Trophoblast cell (in vitro differentiated cells and primary cell): ENCODE measurements around the gene TTC32.
A peak's percentile ranks its signal among the peaks of the same experiment; 100 is the strongest.
"Not testable (repeated sequence)": the region's sequence is repeated elsewhere in the genome, so short reads cannot be mapped to it uniquely, and the experiment has no call there.

Experiments
- DNase-seq, 2 donors: peaks; one replicate each; pipeline ENCODE4 v3.0.0-alpha.2; 2016
- H2AFZ ChIP-seq: 2 replicates; pipeline ENCODE4 v1.6.1; 2013; ENCODE audit warnings: low read length, moderate library complexity, mild to moderate bottlenecking; ENCODE audit not compliant: insufficient read depth, poor library complexity
- H2AK5ac ChIP-seq: 2 replicates; pipeline ENCODE4 v1.6.1; 2013; ENCODE audit warnings: mild to moderate bottlenecking, low read length
- H2BK120ac ChIP-seq: 2 replicates; pipeline ENCODE4 v1.6.1; 2013; ENCODE audit warnings: low read length, mild to moderate bottlenecking, moderate library complexity; ENCODE audit not compliant: insufficient read depth, poor library complexity
- H2BK12ac ChIP-seq: 2 replicates; pipeline ENCODE4 v1.6.1; 2013; ENCODE audit warnings: mild to moderate bottlenecking, low read length, moderate library complexity
- H2BK5ac ChIP-seq: 2 replicates; pipeline ENCODE4 v1.6.1; 2013; ENCODE audit warnings: low read length, low read depth, moderate library complexity, mild to moderate bottlenecking; ENCODE audit not compliant: poor library complexity
- H3K14ac ChIP-seq: 2 replicates; pipeline ENCODE4 v1.6.1; 2013; ENCODE audit warnings: mild to moderate bottlenecking, low read length
- H3K18ac ChIP-seq: 2 replicates; pipeline ENCODE4 v1.6.1; 2013; ENCODE audit warnings: mild to moderate bottlenecking, low read length
- H3K23ac ChIP-seq: 2 replicates; pipeline ENCODE4 v1.6.1; 2013; ENCODE audit warnings: low read length
- H3K27ac ChIP-seq: 2 replicates; pipeline ENCODE4 v1.5.1; 2013; ENCODE audit warnings: low read depth, mild to moderate bottlenecking, inconsistent platforms, low read length, moderate library complexity
- H3K27me3 ChIP-seq: 2 replicates; pipeline ENCODE4 v1.6.1; 2013; ENCODE audit warnings: inconsistent platforms, mild to moderate bottlenecking, low read length, moderate library complexity; ENCODE audit not compliant: insufficient read depth
- H3K36me3 ChIP-seq, 2 experiments: 1 replicate in 1 of 2; 2 replicates in 1 of 2; pipeline ENCODE4 v1.6.1; 2013; ENCODE audit warnings: low read length in 2 of 2, mild to moderate bottlenecking in 2 of 2, moderate library complexity in 1 of 2; ENCODE audit not compliant: insufficient read depth in 2 of 2, control insufficient read depth in 1 of 2
- H3K4ac ChIP-seq: 2 replicates; pipeline ENCODE4 v1.6.1; 2013; ENCODE audit warnings: low read depth, mild to moderate bottlenecking, low read length, moderate library complexity
- H3K4me1 ChIP-seq, 2 experiments: 1 replicate in 1 of 2; 2 replicates in 1 of 2; pipeline ENCODE4 v1.6.1; 2013; ENCODE audit warnings: low read length in 2 of 2, mild to moderate bottlenecking in 2 of 2, moderate library complexity in 1 of 2; ENCODE audit not compliant: insufficient read depth in 2 of 2, control insufficient read depth in 1 of 2
- H3K4me2 ChIP-seq: 2 replicates; pipeline ENCODE4 v1.6.1; 2013; ENCODE audit warnings: inconsistent platforms, mild to moderate bottlenecking, low read length, moderate library complexity
- H3K4me3 ChIP-seq: 2 replicates; pipeline ENCODE4 v1.5.1; 2013; ENCODE audit warnings: mild to moderate bottlenecking, low read depth, low read length, inconsistent platforms
- H3K79me1 ChIP-seq: one replicate; pipeline ENCODE4 v1.6.1; 2013; ENCODE audit warnings: low read length
- H3K79me2 ChIP-seq: 2 replicates; pipeline ENCODE4 v1.6.1; 2013; ENCODE audit warnings: low read length, mild to moderate bottlenecking; ENCODE audit not compliant: control insufficient read depth, insufficient read depth, poor library complexity
- H3K9ac ChIP-seq: 2 replicates; pipeline ENCODE4 v1.6.1; 2013; ENCODE audit warnings: mild to moderate bottlenecking, low read length
- H3K9me3 ChIP-seq: 2 replicates; pipeline ENCODE4 v1.6.1; 2013; ENCODE audit warnings: low read depth, mild to moderate bottlenecking, control low read depth, inconsistent platforms, low read length; ENCODE audit not compliant: insufficient read depth
- H4K12ac ChIP-seq: 2 replicates; pipeline ENCODE4 v1.6.1; 2013; ENCODE audit warnings: low read depth, mild to moderate bottlenecking, low read length, moderate library complexity
- H4K8ac ChIP-seq: 2 replicates; pipeline ENCODE4 v1.6.1; 2013; ENCODE audit warnings: low read depth, mild to moderate bottlenecking, low read length, moderate library complexity
- H4K91ac ChIP-seq: one replicate; pipeline ENCODE4 v1.6.1; 2013; ENCODE audit warnings: low read depth, mild to moderate bottlenecking, low read length, moderate library complexity
- WGBS: extraction: QIAGEN DNeasy Blood & Tissue Kit; methylation state at CpG from one replicate; pipeline ENCODE4 v1.1.7; 2013; ENCODE audit warnings: missing lambda C conversion rate; ENCODE audit not compliant: insufficient read length, insufficient coverage; ENCODE audit errors: extremely low coverage; 5-methylcytosine and 5-hydroxymethylcytosine counted together

Gene TTC32

GRCh38 chr2:19893520-19894133, 8.2 kb downstream of the TTC32 start:
- DNase-seq = no peak
- no peak overlapping the region for H3K27ac ChIP-seq
- no peaks in the 10 kb centered on the region for H3K27me3 ChIP-seq
- H2AK5ac ChIP-seq = no peak overlapping the region
- no peak overlapping the region for H3K23ac ChIP-seq
- H4K91ac ChIP-seq = no peak overlapping the region
- H2BK5ac ChIP-seq = no peak overlapping the region
- H2BK12ac ChIP-seq = no peak overlapping the region
- no peaks in the 10 kb centered on the region for H3K4me1 ChIP-seq
- H3K9me3 ChIP-seq = no peaks in the 10 kb centered on the region
- no peak overlapping the region for H2AFZ ChIP-seq
- no peak overlapping the region for H2BK120ac ChIP-seq
- no peak overlapping the region for H4K12ac ChIP-seq
- H4K8ac ChIP-seq = no peak overlapping the region
- no peak overlapping the region for H3K14ac ChIP-seq
- H3K4me2 ChIP-seq = no peak overlapping the region
- H3K36me3 ChIP-seq = no peaks in the 10 kb centered on the region
- H3K79me2 ChIP-seq = no peaks in the 10 kb centered on the region
- no peak overlapping the region for H3K4me3 ChIP-seq
- no CpG with 5 or more reads among the region's 4 CpGs for WGBS
- H3K4ac ChIP-seq = no peak overlapping the region
- H3K18ac ChIP-seq = no peak overlapping the region
- H3K79me1 ChIP-seq = no peaks in the 10 kb centered on the region
- no peak overlapping the region for H3K9ac ChIP-seq

- no CpG with 5 or more reads among the region's 4 CpGs for WGBS
- DNase-seq = peak in 1 of 2 donors; percentile 12
- not testable (repeated sequence) for H2AK5ac ChIP-seq
These were observed 9.8 kb downstream of the TTC32 start for GRCh38 chr2:19891971-19892370.

GRCh38 chr2:19890104-19890503, 11.7 kb downstream of the TTC32 start:
- no peak for DNase-seq
- no CpG with 5 or more reads among the region's 3 CpGs for WGBS
- Histone ChIP-seq H3K9ac (no peak overlapping the region), H3K27ac (no peak overlapping the region), H3K14ac (no peak overlapping the region), H4K12ac (no peak overlapping the region), H3K79me1 (no peaks in the 10 kb centered on the region), H4K8ac (no peak overlapping the region), H3K9me3 (peaks cover 2% of the 10 kb centered on the region), H3K79me2 (no peaks in the 10 kb centered on the region), H2BK12ac (no peak overlapping the region), H3K4me3 (no peak overlapping the region), H4K91ac (no peak overlapping the region), H3K27me3 (no peaks in the 10 kb centered on the region), H3K4ac (no peak overlapping the region), H3K4me1 (no peaks in the 10 kb centered on the region), H3K36me3 (no peaks in the 10 kb centered on the region), H2AK5ac (no peak overlapping the region), H3K23ac (no peak overlapping the region), H2BK120ac (no peak overlapping the region), H3K18ac (no peak overlapping the region), H3K4me2 (no peak overlapping the region), H2AFZ (no peak overlapping the region), H2BK5ac (no peak overlapping the region)

More at GRCh38 chr2:19891971-19892370, 9.8 kb downstream of the TTC32 start:
- H2BK5ac ChIP-seq, H3K18ac ChIP-seq, H3K27me3 ChIP-seq, H2BK120ac ChIP-seq, H3K4ac ChIP-seq, H3K9me3 ChIP-seq, H3K79me2 ChIP-seq, H3K23ac ChIP-seq, H4K91ac ChIP-seq, H3K14ac ChIP-seq, H3K4me3 ChIP-seq, H2BK12ac ChIP-seq, H3K9ac ChIP-seq, H4K8ac ChIP-seq, H3K79me1 ChIP-seq, H3K4me1 ChIP-seq, H3K27ac ChIP-seq, H3K36me3 ChIP-seq, H2AFZ ChIP-seq, H3K4me2 ChIP-seq, H4K12ac ChIP-seq: not testable (repeated sequence)

GRCh38 chr2:19888831-19889230, 13.0 kb downstream of the TTC32 start:
- H4K8ac ChIP-seq = no peak overlapping the region
- no peak overlapping the region for H4K91ac ChIP-seq
- H2BK120ac ChIP-seq = no peak overlapping the region
- H3K4ac ChIP-seq = no peak overlapping the region
- H3K36me3 ChIP-seq = no peaks in the 10 kb centered on the region
- no peaks in the 10 kb centered on the region for H3K79me2 ChIP-seq
- no peak overlapping the region for H3K18ac ChIP-seq
- H3K79me1 ChIP-seq = no peaks in the 10 kb centered on the region
- H3K4me3 ChIP-seq = no peak overlapping the region
- H3K14ac ChIP-seq = no peak overlapping the region
- no CpG with 5 or more reads among the region's 4 CpGs for WGBS
- H3K27me3 ChIP-seq = no peaks in the 10 kb centered on the region
- no peak overlapping the region for H2AK5ac ChIP-seq
- H3K9me3 ChIP-seq = peaks cover 2% of the 10 kb centered on the region
- no peak overlapping the region for H4K12ac ChIP-seq
- H3K4me2 ChIP-seq = no peak overlapping the region
- no peak overlapping the region for H3K9ac ChIP-seq
- no peak overlapping the region for H2AFZ ChIP-seq
- H3K4me1 ChIP-seq = no peaks in the 10 kb centered on the region
- H3K23ac ChIP-seq = no peak overlapping the region
- no peak overlapping the region for H2BK12ac ChIP-seq
- H3K27ac ChIP-seq = no peak overlapping the region
- H2BK5ac ChIP-seq = no peak overlapping the region
- no peak for DNase-seq
